ENCODE data around the gene FMNL3.

DNA sequence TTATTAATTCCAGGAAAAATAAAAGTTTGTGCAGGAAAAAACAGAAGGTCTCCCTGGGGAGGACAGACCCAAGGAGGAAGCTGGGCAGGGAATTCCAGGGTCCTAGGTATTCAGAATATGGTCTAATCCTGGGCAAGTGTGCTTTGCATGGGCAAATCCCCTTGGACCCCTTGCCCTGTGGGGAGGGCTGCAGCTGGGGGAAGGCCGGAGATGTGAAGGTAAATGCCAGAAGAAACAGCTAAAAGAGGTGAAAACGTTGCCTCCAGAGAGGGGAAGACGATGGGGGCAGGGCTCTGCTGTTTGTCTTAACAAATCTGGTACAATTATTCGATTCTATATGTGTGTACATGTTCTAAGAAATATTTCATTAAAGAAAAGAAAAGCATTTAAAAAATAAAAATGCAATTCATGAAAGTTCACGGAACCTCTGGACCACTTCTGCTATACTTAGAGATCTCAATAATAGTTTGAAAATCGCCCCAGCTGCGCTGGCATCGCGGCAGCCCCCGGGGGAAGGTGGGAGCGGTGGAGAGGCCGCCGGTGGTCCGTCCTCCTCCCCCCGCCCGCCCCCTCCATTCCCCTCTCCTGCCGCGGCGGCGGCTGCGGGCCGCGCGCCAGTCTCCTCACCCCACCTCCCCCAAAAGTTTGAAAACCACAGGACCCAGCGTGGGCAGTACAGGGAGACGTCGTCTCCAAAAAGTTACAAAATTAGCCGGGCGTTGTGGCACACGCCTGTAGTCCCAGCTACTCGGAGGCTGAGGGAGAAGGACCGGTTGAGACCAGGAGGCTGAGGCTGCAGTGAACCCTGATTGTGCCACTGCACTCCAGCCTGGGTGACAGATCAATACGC is 85.3 kb downstream of the FMNL3 start:
- TF ChIP-seq, protein P1, sequence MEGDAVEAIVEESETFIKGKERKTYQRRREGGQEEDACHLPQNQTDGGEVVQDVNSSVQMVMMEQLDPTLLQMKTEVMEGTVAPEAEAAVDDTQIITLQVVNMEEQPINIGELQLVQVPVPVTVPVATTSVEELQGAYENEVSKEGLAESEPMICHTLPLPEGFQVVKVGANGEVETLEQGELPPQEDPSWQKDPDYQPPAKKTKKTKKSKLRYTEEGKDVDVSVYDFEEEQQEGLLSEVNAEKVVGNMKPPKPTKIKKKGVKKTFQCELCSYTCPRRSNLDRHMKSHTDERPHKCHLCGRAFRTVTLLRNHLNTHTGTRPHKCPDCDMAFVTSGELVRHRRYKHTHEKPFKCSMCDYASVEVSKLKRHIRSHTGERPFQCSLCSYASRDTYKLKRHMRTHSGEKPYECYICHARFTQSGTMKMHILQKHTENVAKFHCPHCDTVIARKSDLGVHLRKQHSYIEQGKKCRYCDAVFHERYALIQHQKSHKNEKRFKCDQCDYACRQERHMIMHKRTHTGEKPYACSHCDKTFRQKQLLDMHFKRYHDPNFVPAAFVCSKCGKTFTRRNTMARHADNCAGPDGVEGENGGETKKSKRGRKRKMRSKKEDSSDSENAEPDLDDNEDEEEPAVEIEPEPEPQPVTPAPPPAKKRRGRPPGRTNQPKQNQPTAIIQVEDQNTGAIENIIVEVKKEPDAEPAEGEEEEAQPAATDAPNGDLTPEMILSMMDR (IDR thresholded peaks at IDR 0.05) = no peak
- TF ChIP-seq POLR2A (IDR thresholded peaks at IDR 0.05; ENCODE audit: low read depth) (no peak), POLR2AphosphoS5 (IDR thresholded peaks at IDR 0.05) (no peak)

Measured in esophagus muscularis mucosa (tissue), 3 donors.